Measurements from ENCODE around the gene DUSP11.

DNA sequence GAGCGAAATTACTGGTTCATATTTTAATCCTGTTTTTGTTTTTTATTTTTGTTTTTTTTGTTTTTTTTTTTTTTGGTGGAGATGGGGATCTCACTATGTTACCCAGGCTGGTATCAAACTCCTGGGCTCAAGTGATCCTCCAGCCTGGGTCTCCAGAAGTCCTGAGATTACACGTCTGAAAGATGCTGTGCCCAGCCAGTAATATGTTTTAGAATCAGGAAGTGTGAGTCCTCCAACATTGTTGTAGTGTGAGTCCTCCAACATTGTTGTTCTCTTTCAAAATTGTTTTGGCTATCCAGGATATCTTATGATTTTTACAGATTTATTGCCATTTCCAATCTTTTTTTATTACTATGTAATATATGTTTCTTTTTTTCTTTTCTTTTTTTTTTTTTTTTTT, 65.8 kb downstream of the DUSP11 start:
- TF ChIP-seq CTCF (IDR thresholded peaks at IDR 0.05) (no peak), ZFX (IDR thresholded peaks at IDR 0.05; ENCODE audit: borderline replicate concordance) (no peak)
